Esophagus squamous epithelium (tissue), 5 donors: ENCODE measurements around the gene OR5AC2. TPM values are rescaled to one million over a fixed set of nuclear protein-coding genes. Genes with fewer than 3 reads are reported as not detected.

Experiments used
- DNase-seq: peaks from one replicate; lab custom pipeline; 2025; lab: John Stamatoyannopoulos, UW
- H3K27ac ChIP-seq, 4 donors: fragments of 200-600 bp; sonication (generic); one replicate each; pipeline ENCODE4 v1.5.1; 2016 to 2019; ENCODE audit warnings: mild to moderate bottlenecking in 1 of 4
- H3K27me3 ChIP-seq, 4 donors: fragments of 200-600 bp; sonication (generic); 1 replicate in 3 of 4; 2 replicates in 1 of 4; pipeline versions ENCODE4 v1.5.1 to v1.6.0; 2017 to 2021; ENCODE audit warnings: antibody characterized with exemption in 1 of 4
- H3K36me3 ChIP-seq, 3 donors: fragments of 200-600 bp; sonication (generic); one replicate each; pipeline ENCODE4 v1.5.1; 2016 to 2019
- H3K4me1 ChIP-seq, 3 donors: fragments of 200-600 bp; sonication (generic); one replicate each; pipeline ENCODE4 v1.5.1; 2017 to 2019
- H3K4me3 ChIP-seq, 4 donors: fragments of 200-600 bp; sonication (generic); 1 replicate in 3 of 4; 2 replicates in 1 of 4; pipeline ENCODE4 v1.5.1; 2016 to 2019; ENCODE audit warnings: mild to moderate bottlenecking in 2 of 4, moderate library complexity in 1 of 4
- H3K9me3 ChIP-seq, 3 donors: fragments of 200-600 bp; sonication (generic); one replicate each; pipeline ENCODE4 v1.5.1; 2016 to 2019
- POLR2A ChIP-seq, 4 donors: fragments of 450-650 bp; IDR thresholded peaks; one replicate each; pipeline ENCODE4 v1.6.1; 2017; ENCODE audit warnings: antibody characterized with exemption in 4 of 4, mild to moderate bottlenecking in 4 of 4, moderate library complexity in 3 of 4
- WGBS, 2 donors: methylation state at CpG; one replicate each; pipeline ENCODE4 v1.1.5; 2018; 5-methylcytosine and 5-hydroxymethylcytosine counted together
- intact Hi-C: fragments of 100-400 bp; cut with DNase I; formaldehyde crosslinking; loops from one replicate; pipeline ENCODE4 v1.15.0; 2022
- total RNA-seq, 4 donors: library from RNA; depleted of rRNA; stranded (reverse); fragments of >200 nt; gene quantifications; one replicate each; pipeline ENCODE4 v1.1.0, GENCODE V29; 2016
- TF ChIP-seq, protein P1 (sequence below), 6 experiments: fragments of 450-650 bp in 4 of 6; fragments of 200-600 bp in 2 of 6; sonication (generic) in 2 of 6; IDR thresholded peaks; one replicate each; pipeline ENCODE4 v1.5.1; 2016 to 2019; ENCODE audit warnings: antibody characterized with exemption in 6 of 6, mild to moderate bottlenecking in 4 of 6, moderate library complexity in 4 of 6
- donor health status: DM: yes; HTN: yes; CAD: no.

The OR5AC2 gene
- total RNA-seq, 4 donors from 2014 or later: not detected

- TF ChIP-seq, protein P1, sequence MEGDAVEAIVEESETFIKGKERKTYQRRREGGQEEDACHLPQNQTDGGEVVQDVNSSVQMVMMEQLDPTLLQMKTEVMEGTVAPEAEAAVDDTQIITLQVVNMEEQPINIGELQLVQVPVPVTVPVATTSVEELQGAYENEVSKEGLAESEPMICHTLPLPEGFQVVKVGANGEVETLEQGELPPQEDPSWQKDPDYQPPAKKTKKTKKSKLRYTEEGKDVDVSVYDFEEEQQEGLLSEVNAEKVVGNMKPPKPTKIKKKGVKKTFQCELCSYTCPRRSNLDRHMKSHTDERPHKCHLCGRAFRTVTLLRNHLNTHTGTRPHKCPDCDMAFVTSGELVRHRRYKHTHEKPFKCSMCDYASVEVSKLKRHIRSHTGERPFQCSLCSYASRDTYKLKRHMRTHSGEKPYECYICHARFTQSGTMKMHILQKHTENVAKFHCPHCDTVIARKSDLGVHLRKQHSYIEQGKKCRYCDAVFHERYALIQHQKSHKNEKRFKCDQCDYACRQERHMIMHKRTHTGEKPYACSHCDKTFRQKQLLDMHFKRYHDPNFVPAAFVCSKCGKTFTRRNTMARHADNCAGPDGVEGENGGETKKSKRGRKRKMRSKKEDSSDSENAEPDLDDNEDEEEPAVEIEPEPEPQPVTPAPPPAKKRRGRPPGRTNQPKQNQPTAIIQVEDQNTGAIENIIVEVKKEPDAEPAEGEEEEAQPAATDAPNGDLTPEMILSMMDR (IDR thresholded peaks at IDR 0.05): no peak
- TF ChIP-seq POLR2A (IDR thresholded peaks at IDR 0.05): no peak
- DNase-seq: no peak
- intact Hi-C loops: no loop called here
- H3K4me1 ChIP-seq: no peaks in the 10 kb centered on the region
- H3K27ac ChIP-seq: no peak overlapping the region
- 49 to 51% methylated on average over 2 of the region's 2 CpGs for WGBS, 2 donors
- H3K9me3 ChIP-seq: no peaks in the 10 kb centered on the region
- H3K27me3 ChIP-seq: no peaks in the 10 kb centered on the region
- no peak overlapping the region for H3K4me3 ChIP-seq
- H3K36me3 ChIP-seq: no peaks in the 10 kb centered on the region
Measured at GRCh38 chr3:98068824-98069223, 18.1 kb upstream of the OR5AC2 start.

DNA sequence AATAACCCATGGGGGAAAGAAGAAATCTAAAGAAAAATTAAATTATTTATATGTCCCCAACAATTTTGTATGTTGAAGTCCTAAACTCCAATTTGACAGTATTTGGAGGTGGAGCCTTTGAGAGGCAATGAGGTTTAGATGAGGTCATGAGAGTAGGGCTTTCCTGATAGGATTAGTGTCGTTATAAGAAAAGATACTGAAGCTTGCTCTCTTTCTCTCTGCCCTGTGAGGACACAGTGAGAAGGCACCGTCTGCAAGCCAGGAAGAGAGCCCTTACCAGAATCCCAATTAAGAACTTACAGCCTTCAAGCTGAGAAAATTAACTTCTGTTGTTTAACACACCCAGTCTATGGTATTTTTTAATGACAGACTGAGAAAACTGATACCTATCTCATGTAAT is 16.1 kb upstream of the OR5AC2 start:
- WGBS, 2 donors: 19 to 26% methylated on average over 2 of the region's 2 CpGs
- Histone ChIP-seq H3K27me3 (no peaks in the 10 kb centered on the region), H3K36me3 (no peaks in the 10 kb centered on the region), H3K9me3 (no peaks in the 10 kb centered on the region), H3K27ac (no peak overlapping the region), H3K4me3 (no peak overlapping the region), H3K4me1 (no peaks in the 10 kb centered on the region)
- no peak for DNase-seq
- TF ChIP-seq POLR2A (IDR thresholded peaks at IDR 0.05): no peak
- TF ChIP-seq, protein P1 (IDR thresholded peaks at IDR 0.05): no peak
- intact Hi-C loops: no loop called here

GRCh38 chr3:98073486-98073885 is 13.5 kb upstream of the OR5AC2 start:
- DNase-seq: no peak
- Histone ChIP-seq H3K4me1 (no peaks in the 10 kb centered on the region), H3K4me3 (no peak overlapping the region), H3K36me3 (no peaks in the 10 kb centered on the region), H3K9me3 (no peaks in the 10 kb centered on the region), H3K27me3 (no peaks in the 10 kb centered on the region), H3K27ac (no peak overlapping the region)
- TF ChIP-seq, protein P1 (IDR thresholded peaks at IDR 0.05): no peak
- TF ChIP-seq POLR2A (IDR thresholded peaks at IDR 0.05): no peak
- 22 to 23% methylated on average over 1 of the region's 1 CpG for WGBS, 2 donors
- intact Hi-C loops: no loop called here

DNA sequence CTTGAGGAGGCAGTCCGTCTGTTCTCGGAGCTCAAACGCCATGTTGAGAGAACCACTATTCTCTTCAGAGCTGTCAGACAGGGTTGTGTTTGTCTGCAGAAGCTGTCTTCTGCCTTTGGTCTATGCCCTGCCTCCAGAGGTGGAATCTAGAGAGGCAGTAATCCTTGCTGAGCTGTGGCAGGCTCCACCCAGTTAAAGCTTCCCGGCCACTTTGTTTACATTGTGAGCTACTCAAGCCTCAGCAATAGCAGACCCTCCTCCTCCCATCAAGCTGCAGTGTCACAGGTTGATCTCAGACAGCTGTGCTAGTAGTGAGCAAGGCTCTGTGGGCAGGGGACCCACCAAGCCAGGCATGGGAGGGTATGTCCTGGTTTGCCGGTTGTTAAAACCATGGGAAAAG is 8.9 kb downstream of the OR5AC2 start:
- no peak overlapping the region for H3K27ac ChIP-seq
- H3K9me3 ChIP-seq: no peaks in the 10 kb centered on the region
- H3K27me3 ChIP-seq: no peaks in the 10 kb centered on the region
- no peaks in the 10 kb centered on the region for H3K36me3 ChIP-seq
- H3K4me3 ChIP-seq: no peak overlapping the region
- 20 to 68% methylated on average over 1 to 4 of the region's 5 CpGs for WGBS, 2 donors
- DNase-seq: no peak
- no peak for TF ChIP-seq POLR2A (IDR thresholded peaks at IDR 0.05)
- TF ChIP-seq, protein P1 (IDR thresholded peaks at IDR 0.05): no peak
- intact Hi-C loops: no loop called here
- H3K4me1 ChIP-seq: no peaks in the 10 kb centered on the region

- Histone ChIP-seq H3K4me1 (no peaks in the 10 kb centered on the region), H3K27ac (no peak overlapping the region), H3K27me3 (no peaks in the 10 kb centered on the region), H3K4me3 (no peak overlapping the region), H3K36me3 (no peaks in the 10 kb centered on the region), H3K9me3 (no peaks in the 10 kb centered on the region)
- 79 to 82% methylated on average over 4 of the region's 4 CpGs for WGBS, 2 donors
- no peak for DNase-seq
- intact Hi-C loops: no loop called here
- no peak for TF ChIP-seq POLR2A (IDR thresholded peaks at IDR 0.05)
- TF ChIP-seq, protein P1 (IDR thresholded peaks at IDR 0.05): no peak
Measured at GRCh38 chr3:98099848-98100247, 12.9 kb downstream of the OR5AC2 start.
